Measurements from ENCODE around the gene ZFHX3. TPM values are rescaled to one million over a fixed set of nuclear protein-coding genes. Genes with fewer than 3 reads are reported as not detected.

Gene ZFHX3
- total and polyA plus RNA-seq, 2 of the 8 experiments (the other 6 are each of a cell fraction or from before 2014, with no cell fraction given): 0.08 to 0.99 TPM

- TF ChIP-seq PHF8 (conservative IDR thresholded peaks at IDR 0.05; ENCODE audit: low read depth, low read length) (no peak), CHD1 (IDR thresholded peaks at IDR 0.05; ENCODE audit: low read depth, low read length) (no peak), EZH2 (IDR thresholded peaks at IDR 0.05; ENCODE audit: low read depth, low read length, severe bottlenecking) (no peak), NANOG (IDR thresholded peaks at IDR 0.05; ENCODE audit: insufficient read depth, low read depth, low read length, poor library complexity, severe bottlenecking) (no peak), JUND (IDR thresholded peaks at IDR 0.05; ENCODE audit: low read length) (no peak), CTBP2 (IDR thresholded peaks at IDR 0.05; ENCODE audit: borderline replicate concordance, insufficient read depth, insufficient read length, low read length) (no peak), TAF1 (IDR thresholded peaks at IDR 0.05; ENCODE audit: low read depth, low read length) (no peak), SUZ12 (IDR thresholded peaks at IDR 0.05; ENCODE audit: low read length) (no peak), SAP30 (IDR thresholded peaks at IDR 0.05; ENCODE audit: insufficient read depth, insufficient replicate concordance, low read length) (no peak), MAX (IDR thresholded peaks at IDR 0.05) (no peak)
Observed at GRCh38 chr16:73093146-73094144, 45.5 kb upstream of the ZFHX3 start (continued).
